Lower lobe of right lung (tissue), 2 donors: ENCODE measurements around the gene MRPL17. TPM values are rescaled to one million over a fixed set of nuclear protein-coding genes. Genes with fewer than 3 reads are reported as not detected.

ENCODE experiments used
- ATAC-seq, 2 donors: fragments of 200-7000 bp; cut with Tn5 transposase; one replicate each; pipeline ENCODE4 v1.9.1; 2020 to 2022; ENCODE audit warnings: mild to moderate bottlenecking in 2 of 2, moderate library complexity in 2 of 2
- DNase-seq: peaks from one replicate; pipeline ENCODE4 v3.0.0-alpha.2; 2020
- H3K27ac ChIP-seq: fragments of 200-600 bp; one replicate; pipeline ENCODE4 v1.8.0; 2022
- H3K27me3 ChIP-seq: fragments of 200-600 bp; one replicate; pipeline ENCODE4 v1.8.0; 2022; ENCODE audit warnings: low read depth
- H3K36me3 ChIP-seq: fragments of 200-600 bp; one replicate; pipeline ENCODE4 v1.8.0; 2022; ENCODE audit warnings: mild to moderate bottlenecking
- H3K4me1 ChIP-seq: fragments of 200-600 bp; one replicate; pipeline ENCODE4 v1.8.0; 2022
- H3K4me3 ChIP-seq: fragments of 200-600 bp; one replicate; pipeline ENCODE4 v1.8.0; 2022; ENCODE audit warnings: mild to moderate bottlenecking
- H3K9me3 ChIP-seq: fragments of 200-600 bp; one replicate; pipeline ENCODE4 v1.8.0; 2022
- intact Hi-C: fragments of 100-400 bp; cut with DNase I; formaldehyde crosslinking; loops from one replicate; pipeline ENCODE4 v1.11.0; 2022
- long read RNA-seq: library from polyadenylated mRNA; unstranded; transcript quantifications from one replicate; pipeline ENCODE4 v2.0.0, GENCODE V29; 2021
- total RNA-seq: library from RNA; stranded (reverse); fragmentation: NEBNext Ultra II Directional; extraction: Animal tissue kit (Norgen Biotek cat#: 25700); gene quantifications from one replicate; pipeline ENCODE4 v1.2.1, GENCODE V29; 2021
- TF ChIP-seq, protein P1 (sequence below): fragments of 200-600 bp; IDR thresholded peaks from one replicate; pipeline ENCODE4 v1.8.0; 2022; ENCODE audit warnings: antibody characterized with exemption, mild to moderate bottlenecking
- donor health status: DM: no; HTN: yes; CAD: no; lungs with severe emphysema.

MRPL17 gene
- total RNA-seq: 34.2 TPM
- long read RNA-seq, transcript MRPL17-201 (3 exons, 1,969 nt): major isoform, 38 of 41 reads
- long read RNA-seq, partial matches to known transcripts: 0 of 41 reads
- long read RNA-seq, other reads (novel, unspliced or antisense): 1 of 41 reads

- Histone ChIP-seq H3K4me3 (peak within 1 kb of the TSS; percentile 89), H3K27me3 (no peaks in the 10 kb centered on the region), H3K36me3 (peaks cover 20% of the 10 kb centered on the region), H3K9me3 (no peaks in the 10 kb centered on the region), H3K27ac (peak within 1 kb of the TSS; percentile 89), H3K4me1 (peaks cover 23% of the 10 kb centered on the region)
- ATAC-seq (peak; percentile 98 to 100), DNase-seq (peak; percentile 99)
- TF ChIP-seq, protein P1, sequence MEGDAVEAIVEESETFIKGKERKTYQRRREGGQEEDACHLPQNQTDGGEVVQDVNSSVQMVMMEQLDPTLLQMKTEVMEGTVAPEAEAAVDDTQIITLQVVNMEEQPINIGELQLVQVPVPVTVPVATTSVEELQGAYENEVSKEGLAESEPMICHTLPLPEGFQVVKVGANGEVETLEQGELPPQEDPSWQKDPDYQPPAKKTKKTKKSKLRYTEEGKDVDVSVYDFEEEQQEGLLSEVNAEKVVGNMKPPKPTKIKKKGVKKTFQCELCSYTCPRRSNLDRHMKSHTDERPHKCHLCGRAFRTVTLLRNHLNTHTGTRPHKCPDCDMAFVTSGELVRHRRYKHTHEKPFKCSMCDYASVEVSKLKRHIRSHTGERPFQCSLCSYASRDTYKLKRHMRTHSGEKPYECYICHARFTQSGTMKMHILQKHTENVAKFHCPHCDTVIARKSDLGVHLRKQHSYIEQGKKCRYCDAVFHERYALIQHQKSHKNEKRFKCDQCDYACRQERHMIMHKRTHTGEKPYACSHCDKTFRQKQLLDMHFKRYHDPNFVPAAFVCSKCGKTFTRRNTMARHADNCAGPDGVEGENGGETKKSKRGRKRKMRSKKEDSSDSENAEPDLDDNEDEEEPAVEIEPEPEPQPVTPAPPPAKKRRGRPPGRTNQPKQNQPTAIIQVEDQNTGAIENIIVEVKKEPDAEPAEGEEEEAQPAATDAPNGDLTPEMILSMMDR: peak; percentile 93
- intact Hi-C loops: no loop called here
Observed at GRCh38 chr11:6682936-6683861, at the start of gene MRPL17. TSS of gene MRPL17 (minus strand) at chr11:6683340. CDS start at chr11:6683296, 44 bp downstream.

GRCh38 chr11:6727971-6728760 lies 45.0 kb upstream of the MRPL17 start:
- TF ChIP-seq, protein P1: no peak
- H3K4me3 ChIP-seq: no peak overlapping the region
- no peak for DNase-seq
- no peaks in the 10 kb centered on the region for H3K4me1 ChIP-seq
- intact Hi-C loops: no loop called here
- H3K36me3 ChIP-seq: no peaks in the 10 kb centered on the region
- no peaks in the 10 kb centered on the region for H3K27me3 ChIP-seq
- H3K9me3 ChIP-seq: no peaks in the 10 kb centered on the region
- H3K27ac ChIP-seq: no peak overlapping the region
- ATAC-seq: no peak

- no peak overlapping the region for H3K4me3 ChIP-seq
- H3K9me3 ChIP-seq: no peaks in the 10 kb centered on the region
- no peak for DNase-seq
- H3K27me3 ChIP-seq: no peaks in the 10 kb centered on the region
- TF ChIP-seq, protein P1: no peak
- no peaks in the 10 kb centered on the region for H3K4me1 ChIP-seq
- H3K27ac ChIP-seq: no peak overlapping the region
- intact Hi-C loops: no loop called here
- H3K36me3 ChIP-seq: no peaks in the 10 kb centered on the region
- no peak for ATAC-seq
Observed at GRCh38 chr11:6725386-6725896, 42.3 kb upstream of the MRPL17 start.

DNA sequence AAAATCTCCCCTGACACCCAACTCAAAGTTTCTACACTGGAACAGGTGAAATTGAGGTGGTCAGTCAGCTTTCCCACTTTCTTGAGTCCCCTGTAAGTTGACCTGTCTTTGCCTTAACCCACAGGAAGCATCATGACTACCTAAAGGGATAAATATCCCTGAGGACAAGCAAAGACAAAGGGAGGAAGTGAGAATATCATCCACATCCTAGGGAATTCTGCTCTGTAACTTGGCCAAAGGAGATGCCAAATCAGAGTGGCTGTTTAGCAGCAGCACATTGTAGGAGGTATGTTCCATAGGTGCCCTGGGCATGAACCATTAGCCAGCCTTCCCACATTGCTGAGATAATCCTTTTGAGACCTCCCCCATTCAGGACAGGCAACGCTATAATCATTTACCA lies 40.9 kb upstream of the MRPL17 start:
- H3K27ac ChIP-seq: no peak overlapping the region
- TF ChIP-seq, protein P1: no peak
- no peaks in the 10 kb centered on the region for H3K36me3 ChIP-seq
- H3K4me1 ChIP-seq: no peaks in the 10 kb centered on the region
- H3K9me3 ChIP-seq: no peaks in the 10 kb centered on the region
- ATAC-seq: no peak
- DNase-seq: no peak
- H3K4me3 ChIP-seq: no peak overlapping the region
- intact Hi-C loops: no loop called here
- H3K27me3 ChIP-seq: no peaks in the 10 kb centered on the region

- intact Hi-C loops: no loop called here
- ATAC-seq: no peak
- no peaks in the 10 kb centered on the region for H3K4me1 ChIP-seq
Observed at GRCh38 chr11:6721343-6721742, 38.2 kb upstream of the MRPL17 start.

More at GRCh38 chr11:6721343-6721742, 38.2 kb upstream of the MRPL17 start:
- no peaks in the 10 kb centered on the region for H3K9me3 ChIP-seq
- H3K27me3 ChIP-seq: no peaks in the 10 kb centered on the region
- no peak overlapping the region for H3K4me3 ChIP-seq
- no peak for DNase-seq
- no peak overlapping the region for H3K27ac ChIP-seq
- no peaks in the 10 kb centered on the region for H3K36me3 ChIP-seq
- TF ChIP-seq, protein P1: no peak
